ENCODE data around the gene BMP6.
A peak's percentile ranks its signal among the peaks of the same experiment; 100 is the strongest.

The BMP6 gene

DNA sequence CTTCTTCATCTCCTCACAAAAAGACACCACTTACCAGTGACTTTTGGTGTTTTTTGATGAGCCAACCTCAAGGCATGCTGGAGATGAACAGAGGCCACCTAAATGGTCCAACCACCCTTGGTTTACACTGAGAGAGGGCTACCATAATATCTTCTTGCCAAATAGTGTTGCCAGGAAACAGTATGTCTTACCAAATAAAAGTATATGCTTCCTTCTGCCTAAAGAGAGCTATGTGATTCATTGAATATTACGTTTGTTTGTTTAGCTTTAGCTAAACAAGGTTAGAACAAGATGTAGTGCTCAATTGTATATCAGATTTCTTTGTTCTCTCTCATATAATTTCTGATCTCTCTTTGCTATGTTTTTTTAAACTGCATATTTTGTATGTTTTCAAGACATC, 40.6 kb upstream of the BMP6 start:
- no peak for DNase-seq (ENCODE audit: low read depth)
- no peak overlapping the region for H3K4me3 ChIP-seq (ENCODE audit: low read depth, low read length)
- no peak for TF ChIP-seq MYC (IDR thresholded peaks at IDR 0.05; ENCODE audit: low read depth, low read length)
- TF ChIP-seq, protein P1, sequence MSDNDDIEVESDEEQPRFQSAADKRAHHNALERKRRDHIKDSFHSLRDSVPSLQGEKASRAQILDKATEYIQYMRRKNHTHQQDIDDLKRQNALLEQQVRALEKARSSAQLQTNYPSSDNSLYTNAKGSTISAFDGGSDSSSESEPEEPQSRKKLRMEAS (IDR thresholded peaks at IDR 0.05; ENCODE audit: low read depth, low read length): no peak
- TF ChIP-seq, protein P2, sequence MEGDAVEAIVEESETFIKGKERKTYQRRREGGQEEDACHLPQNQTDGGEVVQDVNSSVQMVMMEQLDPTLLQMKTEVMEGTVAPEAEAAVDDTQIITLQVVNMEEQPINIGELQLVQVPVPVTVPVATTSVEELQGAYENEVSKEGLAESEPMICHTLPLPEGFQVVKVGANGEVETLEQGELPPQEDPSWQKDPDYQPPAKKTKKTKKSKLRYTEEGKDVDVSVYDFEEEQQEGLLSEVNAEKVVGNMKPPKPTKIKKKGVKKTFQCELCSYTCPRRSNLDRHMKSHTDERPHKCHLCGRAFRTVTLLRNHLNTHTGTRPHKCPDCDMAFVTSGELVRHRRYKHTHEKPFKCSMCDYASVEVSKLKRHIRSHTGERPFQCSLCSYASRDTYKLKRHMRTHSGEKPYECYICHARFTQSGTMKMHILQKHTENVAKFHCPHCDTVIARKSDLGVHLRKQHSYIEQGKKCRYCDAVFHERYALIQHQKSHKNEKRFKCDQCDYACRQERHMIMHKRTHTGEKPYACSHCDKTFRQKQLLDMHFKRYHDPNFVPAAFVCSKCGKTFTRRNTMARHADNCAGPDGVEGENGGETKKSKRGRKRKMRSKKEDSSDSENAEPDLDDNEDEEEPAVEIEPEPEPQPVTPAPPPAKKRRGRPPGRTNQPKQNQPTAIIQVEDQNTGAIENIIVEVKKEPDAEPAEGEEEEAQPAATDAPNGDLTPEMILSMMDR (IDR thresholded peaks at IDR 0.05; ENCODE audit: low read depth, low read length): no peak
- TF ChIP-seq POLR2A (IDR thresholded peaks at IDR 0.05; ENCODE audit: extremely low read depth, insufficient read length): no peak

DNA sequence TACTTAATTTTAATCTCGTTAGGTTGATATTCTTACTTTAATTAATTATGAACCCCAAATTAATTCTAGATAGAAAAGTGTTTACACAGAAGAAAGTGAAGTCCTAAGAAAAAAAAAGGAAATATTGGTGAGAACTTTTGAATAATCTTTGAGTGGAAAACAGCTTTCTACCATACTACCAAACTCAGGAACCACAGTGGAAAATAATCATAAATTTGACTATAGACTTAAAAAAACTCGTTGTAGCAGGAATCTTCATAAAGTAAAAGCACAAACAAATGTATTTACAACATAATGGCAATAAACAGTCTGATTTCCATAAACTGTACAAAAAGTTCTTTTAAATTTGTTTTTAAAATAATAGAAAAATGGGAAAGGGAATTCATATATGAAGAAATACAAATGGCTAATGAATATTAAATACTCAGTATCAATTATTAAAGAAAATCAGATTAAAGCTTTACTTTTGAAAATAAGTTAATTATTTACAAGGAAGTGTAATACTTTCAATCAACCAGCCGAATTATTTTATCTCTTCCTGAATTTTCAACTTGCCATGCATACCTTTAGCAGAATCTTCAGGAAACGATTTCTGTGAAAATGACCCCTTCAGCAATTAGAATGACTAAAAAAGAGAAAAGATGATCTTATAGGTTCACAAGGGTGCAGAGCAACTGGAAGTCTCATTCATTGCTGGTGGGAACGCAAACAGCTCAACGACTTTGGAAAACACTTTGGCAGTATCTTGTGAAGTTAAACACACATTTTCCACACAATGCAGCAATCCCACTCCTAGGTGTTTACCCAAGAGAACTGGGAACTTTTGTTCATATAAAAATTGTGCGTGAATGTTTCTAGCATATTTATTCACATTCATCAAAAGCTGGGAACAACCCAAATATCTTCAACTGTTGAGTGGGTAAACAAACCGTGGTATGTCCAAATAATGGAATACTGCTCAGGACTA, 38.5 kb upstream of the BMP6 start:
- no peak overlapping the region for H3K4me3 ChIP-seq (ENCODE audit: low read depth, low read length)
- TF ChIP-seq, protein P1 (IDR thresholded peaks at IDR 0.05; ENCODE audit: low read depth, low read length): no peak
- TF ChIP-seq, protein P2 (IDR thresholded peaks at IDR 0.05; ENCODE audit: low read depth, low read length): no peak
- TF ChIP-seq MYC (IDR thresholded peaks at IDR 0.05; ENCODE audit: low read depth, low read length): no peak
- TF ChIP-seq POLR2A (IDR thresholded peaks at IDR 0.05; ENCODE audit: extremely low read depth, insufficient read length): no peak
- DNase-seq (ENCODE audit: low read depth): no peak

DNA sequence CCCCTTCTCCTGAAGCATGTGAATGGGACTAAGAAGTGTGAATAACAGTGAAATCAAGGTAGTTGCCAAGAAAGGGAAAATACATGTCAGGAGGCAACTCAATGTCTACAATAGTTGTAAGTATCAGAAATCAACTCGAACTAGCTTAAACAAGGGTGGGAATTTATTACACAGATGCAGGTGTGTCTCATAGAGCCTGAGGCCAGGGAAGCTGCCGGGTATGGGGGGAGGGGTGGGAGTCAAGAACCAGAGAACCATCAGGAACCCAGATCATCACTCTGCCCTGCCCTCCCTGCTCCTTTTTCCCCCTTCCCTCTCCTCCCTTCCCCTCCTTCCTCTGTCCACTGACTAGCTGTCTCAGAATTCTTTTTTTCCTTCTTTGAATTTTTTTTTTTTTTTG, 34.9 kb upstream of the BMP6 start:
- H3K4me3 ChIP-seq (ENCODE audit: low read depth, low read length): no peak overlapping the region
- DNase-seq (ENCODE audit: low read depth): no peak
- TF ChIP-seq, protein P2 (IDR thresholded peaks at IDR 0.05; ENCODE audit: low read depth, low read length): no peak
- TF ChIP-seq, protein P1 (IDR thresholded peaks at IDR 0.05; ENCODE audit: low read depth, low read length): no peak
- no peak for TF ChIP-seq MYC (IDR thresholded peaks at IDR 0.05; ENCODE audit: low read depth, low read length)
- TF ChIP-seq POLR2A (IDR thresholded peaks at IDR 0.05; ENCODE audit: extremely low read depth, insufficient read length): no peak

DNA sequence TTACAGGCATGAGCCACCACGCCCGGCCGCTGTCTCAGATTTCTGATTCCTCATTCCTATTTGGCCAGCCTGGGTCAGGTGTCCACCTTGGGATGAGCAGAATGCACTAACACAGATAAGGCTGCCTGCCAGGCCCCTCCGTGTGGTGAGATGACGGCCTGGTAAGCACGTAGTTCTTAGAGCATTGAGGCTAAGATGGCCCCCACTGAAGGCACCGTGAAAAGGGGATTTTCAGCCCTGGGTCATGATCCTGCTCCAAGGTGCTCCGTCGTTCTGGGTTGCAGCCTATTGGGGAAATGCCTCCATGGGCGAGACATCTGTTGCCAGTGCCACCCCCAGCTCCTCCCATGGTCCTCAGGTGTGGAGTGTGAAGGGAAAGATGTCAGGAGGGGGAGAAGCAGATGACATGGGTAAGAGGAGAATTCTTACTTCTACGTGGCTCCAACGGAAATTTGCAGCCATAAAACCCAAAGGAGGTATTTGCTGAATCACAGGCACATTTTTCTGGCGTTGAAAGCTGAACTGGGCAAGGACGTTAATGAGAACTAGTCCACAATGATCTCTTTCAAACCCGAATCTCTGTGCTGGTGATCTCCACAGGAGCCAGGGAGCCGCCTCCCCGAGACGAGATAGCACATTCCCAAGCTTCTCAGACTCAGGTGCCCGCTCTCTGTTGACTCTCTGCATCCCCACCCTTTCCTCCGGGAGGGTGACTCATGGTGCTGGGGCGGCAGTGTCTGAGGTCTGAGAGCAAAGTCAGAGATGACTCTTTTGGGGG, 34.0 kb upstream of the BMP6 start:
- no peak overlapping the region for H3K4me3 ChIP-seq (ENCODE audit: low read depth, low read length)
- DNase-seq (ENCODE audit: low read depth): no peak
- TF ChIP-seq POLR2A (IDR thresholded peaks at IDR 0.05; ENCODE audit: extremely low read depth, insufficient read length) (no peak), MYC (IDR thresholded peaks at IDR 0.05; ENCODE audit: low read depth, low read length) (no peak)
- TF ChIP-seq, protein P2 (IDR thresholded peaks at IDR 0.05; ENCODE audit: low read depth, low read length): no peak
- TF ChIP-seq, protein P1 (IDR thresholded peaks at IDR 0.05; ENCODE audit: low read depth, low read length): no peak

DNA sequence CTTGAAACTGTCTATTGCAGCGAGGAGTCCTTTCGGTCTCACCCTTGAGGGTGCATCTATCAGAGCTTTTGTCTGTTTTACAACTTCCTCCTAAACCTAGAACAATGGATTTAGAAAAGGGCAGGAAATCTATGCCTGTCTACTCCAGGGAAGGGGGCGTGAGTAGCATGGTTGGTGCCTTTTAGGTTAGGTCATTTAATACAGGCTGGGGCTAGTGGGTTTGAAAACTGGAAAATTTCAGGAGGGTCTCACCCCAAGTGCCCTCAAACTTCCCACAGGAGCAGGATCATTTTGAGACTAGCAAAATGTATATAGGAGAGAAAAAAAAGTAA, 33.5 kb upstream of the BMP6 start:
- no peak overlapping the region for H3K4me3 ChIP-seq (ENCODE audit: low read depth, low read length)
- TF ChIP-seq MYC (IDR thresholded peaks at IDR 0.05; ENCODE audit: low read depth, low read length): no peak
- TF ChIP-seq, protein P1 (IDR thresholded peaks at IDR 0.05; ENCODE audit: low read depth, low read length): no peak
- TF ChIP-seq POLR2A (IDR thresholded peaks at IDR 0.05; ENCODE audit: extremely low read depth, insufficient read length): no peak
- TF ChIP-seq, protein P2 (IDR thresholded peaks at IDR 0.05; ENCODE audit: low read depth, low read length): no peak
- peak; percentile 51 for DNase-seq (ENCODE audit: low read depth)
